HL-60 (cell line): Measurements from ENCODE around the gene CLCN7.

Source experiments
- DNase-seq, 2 experiments: peaks; one replicate each; pipeline ENCODE4 v3.0.0-alpha.2; 2010 to 2020; ENCODE audit warnings: low read depth in 1 of 2, low spot score in 1 of 2
- H3K27ac ChIP-seq: fragments of 250-450 bp; sonication (Bioruptor Pico); replicated peaks from 2 replicates; pipeline ENCODE4 v1.5.1; 2020; ENCODE audit warnings: mild to moderate bottlenecking, moderate library complexity
- H3K27me3 ChIP-seq: fragments of 250-450 bp; sonication (Bioruptor Pico); 2 replicates; pipeline ENCODE4 v1.5.1; 2021; ENCODE audit warnings: mild to moderate bottlenecking, moderate library complexity; ENCODE audit not compliant: insufficient read depth, poor library complexity, severe bottlenecking
- H3K4me3 ChIP-seq: replicated peaks from 2 replicates; pipeline ENCODE4 v1.5.1; 2011; ENCODE audit warnings: mild to moderate bottlenecking, control low read depth, low read length; ENCODE audit not compliant: insufficient read depth
- GABPA ChIP-seq: IDR thresholded peaks from 2 replicates; pipeline ENCODE4 v1.6.1; 2012; ENCODE audit warnings: low read depth
- POLR2AphosphoS5 ChIP-seq: IDR thresholded peaks from 2 replicates; pipeline ENCODE4 v1.6.1; 2012; ENCODE audit warnings: low read depth
- SPI1 ChIP-seq: IDR thresholded peaks from 2 replicates; pipeline ENCODE4 v1.6.1; 2012; ENCODE audit warnings: low read depth, mild to moderate bottlenecking, borderline replicate concordance
- TF ChIP-seq, protein P1 (sequence below): IDR thresholded peaks from 2 replicates; pipeline ENCODE4 v1.6.1; 2012; ENCODE audit warnings: low read depth; ENCODE audit not compliant: insufficient replicate concordance
- TF ChIP-seq, protein P2 (sequence below): IDR thresholded peaks from one replicate; pipeline ENCODE4 v1.5.1; 2011; ENCODE audit warnings: low read length, control low read depth, inconsistent platforms; ENCODE audit not compliant: insufficient read depth

The CLCN7 gene

DNA sequence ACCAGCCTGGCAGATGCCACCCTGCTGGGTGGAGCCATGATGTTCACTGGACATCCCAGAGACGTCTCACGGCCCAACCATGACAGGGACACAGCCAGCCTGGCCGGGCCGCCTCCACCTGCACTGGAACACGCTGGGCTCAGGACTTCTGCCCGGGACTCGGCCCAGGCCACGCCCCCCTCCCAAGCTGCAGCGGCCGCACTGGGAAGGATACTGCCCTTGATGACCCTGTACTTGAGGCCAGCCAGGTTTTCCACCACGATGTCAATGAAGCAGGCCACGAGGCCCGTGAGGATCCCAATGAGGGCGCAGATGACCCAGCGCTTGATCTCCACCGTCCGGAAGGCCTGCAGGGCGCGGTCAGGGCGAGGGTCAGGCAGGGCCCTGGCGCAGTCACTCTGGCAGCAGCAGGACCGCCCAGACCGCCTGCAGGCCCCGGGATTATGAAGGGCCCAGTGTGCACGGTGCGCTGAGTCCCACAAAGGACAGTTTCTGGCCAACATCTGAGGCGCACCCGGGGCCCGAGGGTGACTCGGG lies 14.2 kb downstream of the CLCN7 start:
- TF ChIP-seq GABPA (no peak), SPI1 (no peak), POLR2AphosphoS5 (no peak)
- TF ChIP-seq, protein P1, sequence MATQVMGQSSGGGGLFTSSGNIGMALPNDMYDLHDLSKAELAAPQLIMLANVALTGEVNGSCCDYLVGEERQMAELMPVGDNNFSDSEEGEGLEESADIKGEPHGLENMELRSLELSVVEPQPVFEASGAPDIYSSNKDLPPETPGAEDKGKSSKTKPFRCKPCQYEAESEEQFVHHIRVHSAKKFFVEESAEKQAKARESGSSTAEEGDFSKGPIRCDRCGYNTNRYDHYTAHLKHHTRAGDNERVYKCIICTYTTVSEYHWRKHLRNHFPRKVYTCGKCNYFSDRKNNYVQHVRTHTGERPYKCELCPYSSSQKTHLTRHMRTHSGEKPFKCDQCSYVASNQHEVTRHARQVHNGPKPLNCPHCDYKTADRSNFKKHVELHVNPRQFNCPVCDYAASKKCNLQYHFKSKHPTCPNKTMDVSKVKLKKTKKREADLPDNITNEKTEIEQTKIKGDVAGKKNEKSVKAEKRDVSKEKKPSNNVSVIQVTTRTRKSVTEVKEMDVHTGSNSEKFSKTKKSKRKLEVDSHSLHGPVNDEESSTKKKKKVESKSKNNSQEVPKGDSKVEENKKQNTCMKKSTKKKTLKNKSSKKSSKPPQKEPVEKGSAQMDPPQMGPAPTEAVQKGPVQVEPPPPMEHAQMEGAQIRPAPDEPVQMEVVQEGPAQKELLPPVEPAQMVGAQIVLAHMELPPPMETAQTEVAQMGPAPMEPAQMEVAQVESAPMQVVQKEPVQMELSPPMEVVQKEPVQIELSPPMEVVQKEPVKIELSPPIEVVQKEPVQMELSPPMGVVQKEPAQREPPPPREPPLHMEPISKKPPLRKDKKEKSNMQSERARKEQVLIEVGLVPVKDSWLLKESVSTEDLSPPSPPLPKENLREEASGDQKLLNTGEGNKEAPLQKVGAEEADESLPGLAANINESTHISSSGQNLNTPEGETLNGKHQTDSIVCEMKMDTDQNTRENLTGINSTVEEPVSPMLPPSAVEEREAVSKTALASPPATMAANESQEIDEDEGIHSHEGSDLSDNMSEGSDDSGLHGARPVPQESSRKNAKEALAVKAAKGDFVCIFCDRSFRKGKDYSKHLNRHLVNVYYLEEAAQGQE = no peak
- TF ChIP-seq, protein P2, sequence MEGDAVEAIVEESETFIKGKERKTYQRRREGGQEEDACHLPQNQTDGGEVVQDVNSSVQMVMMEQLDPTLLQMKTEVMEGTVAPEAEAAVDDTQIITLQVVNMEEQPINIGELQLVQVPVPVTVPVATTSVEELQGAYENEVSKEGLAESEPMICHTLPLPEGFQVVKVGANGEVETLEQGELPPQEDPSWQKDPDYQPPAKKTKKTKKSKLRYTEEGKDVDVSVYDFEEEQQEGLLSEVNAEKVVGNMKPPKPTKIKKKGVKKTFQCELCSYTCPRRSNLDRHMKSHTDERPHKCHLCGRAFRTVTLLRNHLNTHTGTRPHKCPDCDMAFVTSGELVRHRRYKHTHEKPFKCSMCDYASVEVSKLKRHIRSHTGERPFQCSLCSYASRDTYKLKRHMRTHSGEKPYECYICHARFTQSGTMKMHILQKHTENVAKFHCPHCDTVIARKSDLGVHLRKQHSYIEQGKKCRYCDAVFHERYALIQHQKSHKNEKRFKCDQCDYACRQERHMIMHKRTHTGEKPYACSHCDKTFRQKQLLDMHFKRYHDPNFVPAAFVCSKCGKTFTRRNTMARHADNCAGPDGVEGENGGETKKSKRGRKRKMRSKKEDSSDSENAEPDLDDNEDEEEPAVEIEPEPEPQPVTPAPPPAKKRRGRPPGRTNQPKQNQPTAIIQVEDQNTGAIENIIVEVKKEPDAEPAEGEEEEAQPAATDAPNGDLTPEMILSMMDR = no peak
- H3K4me3 ChIP-seq = no peak overlapping the region
- no peaks in the 10 kb centered on the region for H3K27me3 ChIP-seq
- no peak for DNase-seq
- no peak overlapping the region for H3K27ac ChIP-seq

DNA sequence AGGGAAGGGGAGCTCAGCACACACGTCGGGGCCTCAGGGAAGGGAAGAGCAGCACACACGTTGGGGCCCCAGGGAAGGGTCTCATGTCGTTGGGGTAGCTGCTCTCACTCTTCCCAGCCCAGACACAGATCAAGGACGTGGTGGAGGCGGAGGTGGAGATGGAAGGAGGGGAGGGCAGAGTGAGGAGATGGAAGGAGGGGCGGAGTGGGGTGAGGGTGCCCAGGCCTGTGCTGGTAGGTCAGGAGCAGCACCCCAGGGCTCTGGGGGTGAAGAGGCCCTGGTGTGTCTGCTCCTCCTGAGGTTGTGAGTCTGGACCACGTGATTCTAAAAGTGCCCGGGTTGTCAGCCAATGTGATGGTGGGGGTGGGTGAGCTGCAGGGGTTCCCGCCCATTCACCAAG lies 14.9 kb downstream of the CLCN7 start:
- no peak overlapping the region for H3K4me3 ChIP-seq
- H3K27me3 ChIP-seq = no peaks in the 10 kb centered on the region
- no peak overlapping the region for H3K27ac ChIP-seq
- no peak for DNase-seq
- TF ChIP-seq, protein P2 = no peak
- TF ChIP-seq, protein P1 = no peak
- TF ChIP-seq GABPA (no peak), SPI1 (no peak), POLR2AphosphoS5 (no peak; the same call in 1 of the 2 replicates)

DNA sequence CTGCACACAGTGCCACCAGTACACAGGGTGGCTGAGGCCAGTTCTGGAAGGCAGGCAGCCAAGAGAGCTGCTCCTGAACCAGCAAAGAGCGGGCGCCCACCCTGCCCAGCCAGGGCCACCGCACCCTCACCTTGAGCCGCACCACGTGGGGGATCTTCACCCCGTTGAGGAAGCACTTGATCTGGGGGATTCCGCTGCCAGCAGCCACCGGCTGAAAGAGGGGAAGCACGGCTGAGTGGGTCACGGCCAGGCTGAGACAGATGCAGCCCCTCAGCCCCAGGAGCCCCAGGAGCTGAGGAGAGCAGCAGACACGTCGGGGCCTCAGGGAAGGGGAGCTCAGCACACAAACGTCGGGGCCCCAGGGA lies 15.9 kb downstream of the CLCN7 start:
- TF ChIP-seq, protein P2 = no peak
- no peak for TF ChIP-seq SPI1
- TF ChIP-seq, protein P1 = no peak
- TF ChIP-seq POLR2AphosphoS5 = no peak
- no peak for TF ChIP-seq GABPA
- Histone ChIP-seq H3K27me3 (no peaks in the 10 kb centered on the region), H3K27ac (no peak overlapping the region), H3K4me3 (no peak overlapping the region)
- no peak for DNase-seq
